ENCODE results near the gene LAMC3.

The LAMC3 gene

DNA sequence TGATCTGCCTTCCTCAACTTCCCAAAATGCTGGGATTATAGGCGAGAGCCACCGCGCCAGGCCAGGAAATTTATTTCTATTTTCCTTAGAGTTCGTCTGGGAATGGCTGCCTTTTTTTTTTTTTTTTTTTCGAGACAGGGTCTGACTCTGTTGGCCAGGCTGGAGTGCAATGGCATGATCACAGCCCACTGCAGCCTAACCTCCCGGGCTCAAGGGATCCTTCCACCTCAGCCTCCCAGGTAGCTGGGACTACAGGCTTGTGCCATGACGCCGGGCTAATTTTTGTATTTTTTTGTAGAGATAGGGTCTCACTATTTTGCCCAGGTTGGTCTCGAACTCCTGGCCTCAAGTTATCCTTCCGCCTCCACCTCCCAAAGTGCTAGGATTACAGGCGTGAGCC is 888 bp upstream of the LAMC3 start:
- DNase-seq = no peak
- Mint-ChIP-seq H3K36me3 (ENCODE audit: low read depth) (no peaks in the 10 kb centered on the region), H3K4me1 (ENCODE audit: low read depth) (peaks cover 5% of the 10 kb centered on the region), H3K9me3 (no peaks in the 10 kb centered on the region), H3K27ac (no peak overlapping the region), H3K4me3 (no peak overlapping the region), H3K27me3 (peaks cover 48% of the 10 kb centered on the region)

DNA sequence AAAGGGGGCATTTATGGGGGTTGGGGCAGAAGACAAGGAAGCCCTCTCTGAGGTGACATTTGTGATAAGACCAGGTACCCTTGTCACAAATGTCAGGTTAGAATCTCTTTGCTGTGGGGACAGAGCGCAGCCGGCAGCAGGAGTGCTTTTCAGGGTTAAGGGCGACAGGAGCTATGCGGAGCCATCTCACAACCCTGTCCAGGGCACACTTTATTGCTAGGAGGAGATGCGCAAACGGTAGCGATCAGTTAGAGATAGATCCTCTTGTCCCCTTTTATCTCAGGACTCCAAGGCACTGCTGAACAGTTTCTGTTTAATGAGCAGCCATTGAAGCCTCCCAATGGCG is 438 bp upstream of the LAMC3 start:
- DNase-seq = no peak
- Mint-ChIP-seq H3K27me3 (peaks cover 52% of the 10 kb centered on the region), H3K4me3 (no peak overlapping the region), H3K4me1 (ENCODE audit: low read depth) (peaks cover 5% of the 10 kb centered on the region), H3K9me3 (no peaks in the 10 kb centered on the region), H3K36me3 (ENCODE audit: low read depth) (no peaks in the 10 kb centered on the region), H3K27ac (no peak overlapping the region)

DNA sequence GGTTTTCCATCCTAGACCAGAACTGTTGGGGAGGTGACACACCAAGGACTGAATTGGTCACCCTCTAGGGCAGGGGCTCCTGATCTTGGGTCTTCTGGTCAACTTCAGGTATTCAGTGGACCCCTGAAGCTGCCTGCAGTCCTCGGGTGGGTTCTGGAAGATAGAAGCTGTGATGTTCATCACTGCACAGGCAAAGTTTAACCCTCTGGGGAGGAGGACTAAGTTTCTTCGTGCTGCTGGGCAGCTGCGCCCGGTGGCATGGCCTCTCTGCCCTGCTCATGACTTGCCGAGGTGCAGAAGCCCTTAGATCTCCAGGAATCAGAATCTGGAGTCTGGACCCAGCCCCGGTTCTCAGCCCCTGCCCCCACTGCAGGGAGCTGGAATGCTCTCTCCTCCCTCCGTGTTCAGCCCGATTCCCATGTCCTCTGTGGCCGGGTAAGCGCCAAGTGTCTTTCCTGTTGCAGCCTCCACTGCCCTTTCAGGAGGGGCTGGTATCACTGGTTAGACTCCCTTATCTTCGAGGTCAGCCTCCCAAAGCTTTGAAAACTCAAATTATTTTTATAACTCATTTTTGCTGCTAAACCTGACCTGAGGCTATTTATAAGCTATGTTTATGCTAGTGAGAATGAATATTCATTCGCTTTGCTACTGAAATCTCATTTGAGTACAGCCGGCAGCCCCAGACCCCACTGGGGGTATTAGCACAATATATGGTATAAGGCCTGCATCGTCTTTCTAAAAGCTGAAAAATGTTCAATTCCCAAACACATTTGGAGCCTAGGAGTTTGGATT is 1.7 kb downstream of the LAMC3 start:
- H3K36me3 Mint-ChIP-seq (ENCODE audit: low read depth) = no peaks in the 10 kb centered on the region
- no peak for DNase-seq
- H3K4me1 Mint-ChIP-seq (ENCODE audit: low read depth) = peaks cover 5% of the 10 kb centered on the region
- H3K27me3 Mint-ChIP-seq = peaks cover 52% of the 10 kb centered on the region
- no peaks in the 10 kb centered on the region for H3K9me3 Mint-ChIP-seq
- H3K4me3 Mint-ChIP-seq = no peak overlapping the region
- H3K27ac Mint-ChIP-seq = no peak overlapping the region

DNA sequence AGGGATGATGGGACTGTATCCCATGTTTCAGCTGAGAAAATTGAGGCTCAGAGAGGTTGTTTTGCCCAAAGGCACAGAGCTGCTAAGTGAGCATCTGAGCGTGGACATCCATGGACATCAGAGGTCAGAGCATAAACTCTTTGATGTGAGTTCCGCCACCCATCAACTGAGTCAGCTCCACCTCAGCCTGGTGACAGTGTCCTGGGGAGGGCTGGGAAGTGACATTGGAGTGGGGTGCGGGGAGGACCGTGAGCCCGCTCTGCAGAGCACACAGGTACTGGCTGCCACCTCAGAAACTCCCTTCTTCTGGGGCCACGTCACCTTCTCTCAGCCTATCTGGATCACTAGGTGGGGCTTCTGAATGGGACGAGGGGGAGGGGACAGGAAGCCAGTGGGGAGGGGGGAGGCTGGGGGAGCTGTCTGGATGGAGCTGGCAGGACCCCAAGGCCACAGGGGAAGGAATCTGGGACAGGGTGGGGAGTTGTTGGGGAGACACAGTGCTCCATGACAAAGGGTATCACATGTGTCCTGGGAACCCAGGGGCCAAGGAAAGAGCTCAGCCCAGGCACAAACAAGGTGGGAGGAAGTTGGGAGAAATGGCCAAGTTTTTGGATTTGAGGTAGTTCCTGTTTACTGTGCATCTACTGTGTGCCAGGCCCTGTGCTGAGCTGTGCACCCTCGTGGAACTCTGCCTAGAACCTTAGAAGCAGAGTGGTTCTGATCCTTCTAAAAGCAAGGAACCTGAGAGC is 2.5 kb downstream of the LAMC3 start:
- Mint-ChIP-seq H3K27me3 (peaks cover 58% of the 10 kb centered on the region), H3K36me3 (ENCODE audit: low read depth) (no peaks in the 10 kb centered on the region), H3K27ac (no peak overlapping the region), H3K4me1 (ENCODE audit: low read depth) (peaks cover 5% of the 10 kb centered on the region), H3K9me3 (no peaks in the 10 kb centered on the region), H3K4me3 (no peak overlapping the region)
- no peak for DNase-seq

DNA sequence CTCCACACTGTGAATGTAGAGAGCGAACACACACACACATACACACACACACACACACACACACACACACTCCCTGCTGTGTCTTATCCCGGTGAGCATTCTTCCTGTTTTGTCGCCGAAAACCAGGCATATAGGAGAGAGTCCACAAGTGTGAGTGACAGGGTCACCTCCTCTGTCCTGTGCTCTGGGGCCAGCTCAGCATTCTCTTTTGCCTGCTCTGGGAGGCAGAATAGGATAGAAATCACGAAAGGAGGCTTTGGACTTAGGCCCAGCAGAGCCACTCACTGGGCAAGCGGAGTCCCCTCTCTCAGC is 3.0 kb downstream of the LAMC3 start:
- DNase-seq = no peak
- peaks cover 53% of the 10 kb centered on the region for H3K27me3 Mint-ChIP-seq
- no peak overlapping the region for H3K27ac Mint-ChIP-seq

DNA sequence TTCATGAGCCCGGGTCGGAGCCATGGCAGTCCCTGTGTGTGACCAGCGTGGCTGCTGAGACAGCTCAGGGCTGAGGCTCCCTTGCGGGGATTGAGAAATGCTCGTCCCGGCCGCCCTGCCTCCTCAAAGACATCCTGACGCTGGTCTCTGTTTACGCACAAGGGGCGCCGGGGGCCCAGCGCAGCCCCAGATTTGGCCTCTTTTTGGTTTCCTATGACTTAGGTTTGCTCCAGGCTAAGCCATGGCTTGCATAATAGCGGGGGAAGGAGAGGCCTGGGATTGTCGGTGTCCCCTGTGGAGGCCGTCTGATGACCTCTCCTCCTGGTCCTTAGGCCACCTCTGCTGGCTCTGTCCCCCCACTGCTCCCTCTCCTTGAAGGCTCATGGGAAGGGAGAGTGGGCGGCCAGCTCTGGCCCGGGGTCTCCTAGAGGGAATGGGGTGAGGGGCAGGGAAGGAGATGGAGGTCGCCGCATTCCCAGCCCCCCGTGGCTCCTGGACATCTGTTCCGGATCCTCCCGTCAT is 3.5 kb downstream of the LAMC3 start:
- Mint-ChIP-seq H3K27me3 (peaks cover 49% of the 10 kb centered on the region), H3K9me3 (no peaks in the 10 kb centered on the region), H3K4me1 (ENCODE audit: low read depth) (peaks cover 5% of the 10 kb centered on the region), H3K36me3 (ENCODE audit: low read depth) (no peaks in the 10 kb centered on the region), H3K4me3 (no peak overlapping the region), H3K27ac (no peak overlapping the region)
- DNase-seq = no peak

More for the DNA sequence above, 3.0 kb downstream of the LAMC3 start:
- Mint-ChIP-seq H3K4me1 (ENCODE audit: low read depth) (peaks cover 5% of the 10 kb centered on the region), H3K9me3 (no peaks in the 10 kb centered on the region), H3K4me3 (no peak overlapping the region), H3K36me3 (ENCODE audit: low read depth) (no peaks in the 10 kb centered on the region)

DNA sequence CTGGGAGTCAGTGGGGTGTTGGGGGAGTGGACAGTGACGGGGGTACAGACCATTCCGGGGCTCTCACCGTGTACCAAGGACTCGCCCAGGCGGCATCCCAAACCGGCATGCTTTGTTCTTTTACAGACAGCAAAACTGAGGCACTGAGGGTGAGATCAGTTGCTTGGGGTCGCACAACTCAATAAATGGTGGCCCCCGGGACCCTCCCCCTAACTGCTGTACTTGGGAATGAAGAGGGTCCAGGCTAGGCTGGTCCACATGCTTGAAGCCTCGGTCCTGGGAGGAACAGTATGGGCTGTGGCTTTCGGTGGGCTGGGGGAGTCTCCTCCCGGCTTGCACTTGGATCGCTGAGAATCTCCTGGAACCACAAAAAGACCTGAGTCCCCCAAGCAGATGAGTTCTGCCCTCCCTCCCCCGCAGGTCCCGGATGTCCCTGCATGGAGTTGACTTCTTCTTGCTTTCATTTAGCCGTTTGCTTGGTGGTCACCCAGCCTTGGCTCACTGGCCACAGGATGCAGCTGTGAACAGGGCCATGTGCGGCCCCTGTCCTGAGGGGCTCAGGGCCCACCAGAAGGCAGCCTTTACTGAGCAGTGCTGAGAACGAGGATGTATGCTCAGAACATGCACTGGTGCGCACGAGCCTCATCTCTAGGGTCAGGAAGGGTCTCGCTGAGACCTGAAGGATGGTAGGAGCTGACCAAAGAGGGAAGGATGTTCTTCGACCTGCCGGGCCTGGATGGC is 4.2 kb downstream of the LAMC3 start:
- no peak overlapping the region for H3K27ac Mint-ChIP-seq
- no peak overlapping the region for H3K4me3 Mint-ChIP-seq
- H3K27me3 Mint-ChIP-seq = peaks cover 44% of the 10 kb centered on the region
- no peak for DNase-seq
- H3K9me3 Mint-ChIP-seq = no peaks in the 10 kb centered on the region
- no peaks in the 10 kb centered on the region for H3K36me3 Mint-ChIP-seq (ENCODE audit: low read depth)
- peaks cover 5% of the 10 kb centered on the region for H3K4me1 Mint-ChIP-seq (ENCODE audit: low read depth)

DNA sequence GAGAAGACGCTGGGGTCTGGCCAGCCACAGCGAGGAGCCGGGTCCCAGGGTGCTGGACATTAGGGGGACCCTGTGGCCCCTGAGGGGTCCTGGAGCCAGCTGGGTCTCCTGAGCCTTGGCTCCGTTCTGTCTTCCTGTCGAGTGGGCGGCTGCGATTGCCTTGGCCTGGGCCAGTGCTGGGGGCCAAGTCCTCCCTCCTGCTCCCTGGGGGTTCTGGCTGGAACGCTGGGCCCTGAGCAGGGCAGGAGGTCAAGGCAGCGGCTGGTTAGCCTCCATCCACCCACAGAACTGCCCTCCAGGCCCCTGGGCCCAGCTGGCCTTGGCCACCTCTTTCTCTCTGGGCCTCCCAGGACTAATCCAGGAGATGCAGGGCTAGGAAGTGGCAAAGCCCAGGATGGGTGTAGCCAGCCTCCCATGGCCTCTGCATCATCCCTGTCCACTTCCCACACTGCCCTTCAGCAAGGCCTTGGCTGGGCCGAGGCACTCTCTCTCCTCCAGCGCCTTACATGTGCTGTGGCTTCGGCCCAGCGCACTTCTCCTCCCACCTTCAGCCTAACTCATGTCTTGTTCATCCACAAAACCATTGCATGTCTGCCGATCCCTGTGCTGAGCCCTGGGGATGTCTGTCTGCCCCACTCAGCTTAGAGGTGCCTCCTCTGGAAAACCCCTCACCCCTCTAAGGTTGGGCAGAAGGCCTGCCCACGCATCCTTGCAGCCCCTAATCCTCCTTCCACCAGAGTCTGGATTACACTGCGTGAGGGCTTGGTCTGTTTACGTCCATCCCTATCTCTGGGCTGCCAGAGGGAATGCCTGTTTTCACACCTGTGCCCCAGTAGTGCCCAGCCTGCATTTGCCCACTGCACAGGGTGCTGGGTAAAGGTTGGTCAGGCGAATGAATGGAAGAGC is 5.0 kb downstream of the LAMC3 start:
- H3K4me1 Mint-ChIP-seq (ENCODE audit: low read depth) = peaks cover 2% of the 10 kb centered on the region
- H3K36me3 Mint-ChIP-seq (ENCODE audit: low read depth) = no peaks in the 10 kb centered on the region
- no peaks in the 10 kb centered on the region for H3K9me3 Mint-ChIP-seq
- no peak overlapping the region for H3K27ac Mint-ChIP-seq
- H3K4me3 Mint-ChIP-seq = no peak overlapping the region
- peaks cover 43% of the 10 kb centered on the region for H3K27me3 Mint-ChIP-seq
- DNase-seq = no peak

DNA sequence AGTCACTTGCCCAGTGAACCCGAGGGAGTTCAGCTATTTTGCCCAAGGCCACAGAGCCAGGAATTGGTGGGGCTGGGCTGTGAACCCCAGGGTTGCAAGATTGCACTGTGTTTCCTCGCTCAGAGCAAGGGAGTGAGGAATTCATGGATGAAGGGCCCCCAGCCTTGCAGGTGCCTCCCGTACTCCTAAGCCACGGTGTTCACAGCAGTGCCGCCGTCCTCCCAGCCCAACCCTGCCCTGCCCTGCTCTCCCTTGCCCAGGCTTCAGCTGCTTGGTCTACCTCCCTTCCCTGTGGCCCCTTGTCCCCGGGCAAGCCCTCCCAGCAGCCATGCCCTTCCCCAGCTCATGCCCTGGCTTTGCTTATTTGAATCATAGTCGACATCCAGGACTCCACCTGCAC is 6.1 kb downstream of the LAMC3 start:
- H3K36me3 Mint-ChIP-seq (ENCODE audit: low read depth) = no peaks in the 10 kb centered on the region
- no peak overlapping the region for H3K27ac Mint-ChIP-seq
- peaks cover 36% of the 10 kb centered on the region for H3K27me3 Mint-ChIP-seq
- no peak for DNase-seq
- H3K4me3 Mint-ChIP-seq = no peak overlapping the region
- H3K9me3 Mint-ChIP-seq = no peaks in the 10 kb centered on the region
- no peaks in the 10 kb centered on the region for H3K4me1 Mint-ChIP-seq (ENCODE audit: low read depth)

DNA sequence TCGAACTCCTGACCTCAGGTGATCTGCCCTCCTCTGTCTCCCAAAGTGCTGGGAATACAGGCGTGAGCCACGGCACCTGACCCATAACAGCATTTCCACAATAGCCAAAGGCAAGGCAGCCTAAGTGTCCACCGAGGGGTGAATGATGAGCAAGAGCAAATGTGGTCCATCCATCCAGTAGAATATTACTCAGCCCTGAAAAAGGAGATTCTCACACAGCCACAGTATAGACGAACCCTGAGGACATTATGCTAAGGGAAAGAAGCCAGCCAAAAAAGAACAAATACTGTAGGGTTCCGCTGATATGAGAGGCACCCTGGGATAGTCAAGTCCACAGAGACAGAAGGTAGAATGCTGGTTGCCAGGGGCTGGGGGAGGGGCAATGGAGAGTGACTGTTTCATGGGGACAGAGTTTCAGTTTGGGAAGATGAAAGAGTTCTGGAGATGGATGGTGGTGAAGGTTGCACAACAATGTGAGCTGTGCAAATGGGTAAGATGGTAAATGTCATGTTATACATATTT is 7.0 kb downstream of the LAMC3 start:
- Mint-ChIP-seq H3K4me3 (no peak overlapping the region), H3K36me3 (ENCODE audit: low read depth) (no peaks in the 10 kb centered on the region), H3K4me1 (ENCODE audit: low read depth) (no peaks in the 10 kb centered on the region), H3K27ac (no peak overlapping the region), H3K27me3 (peaks cover 27% of the 10 kb centered on the region), H3K9me3 (no peaks in the 10 kb centered on the region)
- no peak for DNase-seq

DNA sequence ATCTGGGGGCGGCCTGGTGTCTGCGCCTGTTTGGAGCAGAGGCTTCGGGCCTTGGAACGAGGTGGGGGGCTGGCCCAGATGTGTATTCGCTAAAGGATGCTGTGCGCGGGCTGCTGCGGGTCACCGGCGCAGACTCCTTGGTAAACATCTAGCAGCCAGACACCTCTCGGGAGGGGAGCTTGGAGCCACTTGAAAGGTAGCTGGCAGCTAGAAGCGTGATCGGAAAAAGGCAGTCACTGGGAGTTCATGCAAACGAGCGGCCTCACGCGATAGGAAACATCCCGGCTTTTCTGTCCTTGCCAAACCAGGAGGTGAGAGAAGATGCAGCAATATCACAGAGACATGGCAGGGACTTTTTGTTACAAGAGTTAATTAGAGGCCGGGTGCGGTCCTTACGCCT is 8.1 kb downstream of the LAMC3 start:
- Mint-ChIP-seq H3K27ac (no peak overlapping the region), H3K4me3 (no peak overlapping the region), H3K27me3 (peaks cover 17% of the 10 kb centered on the region), H3K4me1 (ENCODE audit: low read depth) (no peaks in the 10 kb centered on the region), H3K9me3 (no peaks in the 10 kb centered on the region), H3K36me3 (ENCODE audit: low read depth) (no peaks in the 10 kb centered on the region)
- no peak for DNase-seq

DNA sequence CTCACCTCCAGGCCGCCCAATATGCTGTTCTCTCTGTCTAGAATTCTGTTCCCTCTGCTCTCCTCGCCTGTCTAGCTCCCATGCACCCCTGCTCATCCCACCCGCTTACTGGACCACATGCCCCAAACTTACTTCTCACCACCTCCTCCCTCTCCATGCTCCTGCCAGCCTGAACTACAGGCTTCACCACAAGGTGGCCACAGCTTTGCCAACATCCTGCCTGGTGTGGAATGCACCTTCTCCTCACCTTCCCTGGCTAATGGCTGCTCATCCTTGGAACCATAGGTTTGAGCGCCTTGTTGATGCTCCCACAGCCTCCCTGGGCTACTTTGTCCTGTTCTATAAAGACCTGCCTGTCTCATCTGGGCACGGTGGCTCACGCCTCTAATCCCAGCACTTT is 9.6 kb downstream of the LAMC3 start:
- no peak overlapping the region for H3K4me3 Mint-ChIP-seq

DNA sequence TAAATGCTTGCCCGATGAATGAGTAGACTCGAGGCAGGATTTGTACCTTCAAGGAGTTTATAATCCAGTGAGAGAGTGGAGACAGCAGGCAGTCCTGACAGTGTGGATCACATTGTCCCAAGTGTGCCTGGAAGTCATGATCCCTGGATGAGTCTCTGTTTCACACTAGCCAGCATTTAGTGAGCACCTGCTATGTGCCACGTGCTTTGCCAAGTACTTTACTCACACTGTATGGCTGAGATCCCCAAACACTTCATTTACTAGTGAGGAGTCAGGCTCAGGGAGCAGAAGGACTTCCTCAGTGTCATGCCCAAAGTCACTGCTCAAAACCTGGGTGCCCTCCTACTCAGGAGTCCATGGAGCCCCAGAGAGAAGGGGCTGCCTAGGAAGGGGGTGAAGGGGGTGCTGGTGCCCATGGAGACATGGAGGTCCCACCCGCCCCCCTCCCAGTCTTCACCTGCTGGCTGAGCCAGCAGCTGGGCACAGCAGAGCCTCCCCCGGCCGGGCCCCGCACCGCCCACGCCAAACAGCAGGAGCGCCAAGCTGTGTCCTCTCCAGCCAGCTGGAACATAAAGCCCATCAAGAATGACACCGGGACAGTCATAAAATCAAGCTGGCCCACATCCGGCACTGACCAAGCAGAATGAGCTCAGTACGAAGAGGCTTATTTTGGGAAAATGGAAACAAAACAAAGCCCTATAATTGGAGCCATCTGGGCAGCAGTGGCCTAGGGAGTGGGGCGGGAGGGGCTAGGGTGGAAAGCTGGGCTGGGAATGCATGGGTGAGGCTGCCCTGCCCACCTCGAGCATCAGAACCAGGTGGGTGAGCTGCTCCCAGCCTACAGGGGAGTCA is 10.6 kb downstream of the LAMC3 start:
- no peak overlapping the region for H3K4me3 Mint-ChIP-seq
- no peaks in the 10 kb centered on the region for H3K4me1 Mint-ChIP-seq (ENCODE audit: low read depth)

More for the DNA sequence above, 9.6 kb downstream of the LAMC3 start:
- no peaks in the 10 kb centered on the region for H3K4me1 Mint-ChIP-seq (ENCODE audit: low read depth)
- no peaks in the 10 kb centered on the region for H3K36me3 Mint-ChIP-seq (ENCODE audit: low read depth)
- H3K27me3 Mint-ChIP-seq = peaks cover 13% of the 10 kb centered on the region
- no peak for DNase-seq
- H3K9me3 Mint-ChIP-seq = no peaks in the 10 kb centered on the region
- no peak overlapping the region for H3K27ac Mint-ChIP-seq

More for the DNA sequence above, 10.6 kb downstream of the LAMC3 start:
- no peak overlapping the region for H3K27ac Mint-ChIP-seq
- no peaks in the 10 kb centered on the region for H3K36me3 Mint-ChIP-seq (ENCODE audit: low read depth)
- peaks cover 13% of the 10 kb centered on the region for H3K27me3 Mint-ChIP-seq
- DNase-seq = no peak
- no peaks in the 10 kb centered on the region for H3K9me3 Mint-ChIP-seq
